Subcutaneous abdominal adipose tissue (tissue), 5 donors: ENCODE measurements around the gene BGN.

Experiments
- H3K27ac ChIP-seq: one replicate; pipeline ENCODE4 v1.7.0; 2013; ENCODE audit warnings: low read depth, mild to moderate bottlenecking, inconsistent platforms, low read length, moderate library complexity
- H3K27me3 ChIP-seq, 5 donors: one replicate each; pipeline ENCODE4 v1.7.0; 2013; ENCODE audit warnings: low read length in 5 of 5, inconsistent platforms in 1 of 5; ENCODE audit not compliant: control insufficient read depth in 5 of 5, insufficient read depth in 4 of 5
- H3K36me3 ChIP-seq, 5 donors: one replicate each; pipeline ENCODE4 v1.7.0; 2013; ENCODE audit warnings: low read length in 5 of 5; ENCODE audit not compliant: control insufficient read depth in 5 of 5, insufficient read depth in 5 of 5
- H3K4me1 ChIP-seq, 5 donors: one replicate each; pipeline ENCODE4 v1.7.0; 2013; ENCODE audit warnings: low read length in 5 of 5, mild to moderate bottlenecking in 3 of 5, moderate library complexity in 1 of 5; ENCODE audit not compliant: control insufficient read depth in 5 of 5, insufficient read depth in 5 of 5
- H3K4me3 ChIP-seq, 5 donors: one replicate each; pipeline ENCODE4 v1.7.0; 2013; ENCODE audit warnings: low read length in 5 of 5, low read depth in 1 of 5
- H3K9ac ChIP-seq, 5 donors: one replicate each; pipeline ENCODE4 v1.7.0; 2013; ENCODE audit warnings: low read length in 5 of 5, mild to moderate bottlenecking in 4 of 5, moderate library complexity in 3 of 5
- H3K9me3 ChIP-seq, 5 donors: one replicate each; pipeline ENCODE4 v1.7.0; 2013; ENCODE audit warnings: low read length in 5 of 5; ENCODE audit not compliant: control insufficient read depth in 5 of 5
- donor health status: healthy.
- donor health status: healthy.
- donor health status: healthy.
- donor health status: healthy.
- donor health status: healthy.

Gene BGN

GRCh38 chrX:153499876-153500275 is 5.1 kb downstream of the BGN start:
- H3K36me3 ChIP-seq = no peaks in the 10 kb centered on the region
- no peak overlapping the region for H3K9ac ChIP-seq
- peaks cover 0 to 4% (median 0%) of the 10 kb centered on the region in 5 donors for H3K9me3 ChIP-seq
- peaks cover 0 to 18% (median 7%) of the 10 kb centered on the region in 5 donors for H3K4me1 ChIP-seq
- H3K27me3 ChIP-seq = peaks cover 6 to 39% (median 34%) of the 10 kb centered on the region in 5 donors
- no peak overlapping the region for H3K4me3 ChIP-seq
- H3K27ac ChIP-seq = no peak overlapping the region

DNA sequence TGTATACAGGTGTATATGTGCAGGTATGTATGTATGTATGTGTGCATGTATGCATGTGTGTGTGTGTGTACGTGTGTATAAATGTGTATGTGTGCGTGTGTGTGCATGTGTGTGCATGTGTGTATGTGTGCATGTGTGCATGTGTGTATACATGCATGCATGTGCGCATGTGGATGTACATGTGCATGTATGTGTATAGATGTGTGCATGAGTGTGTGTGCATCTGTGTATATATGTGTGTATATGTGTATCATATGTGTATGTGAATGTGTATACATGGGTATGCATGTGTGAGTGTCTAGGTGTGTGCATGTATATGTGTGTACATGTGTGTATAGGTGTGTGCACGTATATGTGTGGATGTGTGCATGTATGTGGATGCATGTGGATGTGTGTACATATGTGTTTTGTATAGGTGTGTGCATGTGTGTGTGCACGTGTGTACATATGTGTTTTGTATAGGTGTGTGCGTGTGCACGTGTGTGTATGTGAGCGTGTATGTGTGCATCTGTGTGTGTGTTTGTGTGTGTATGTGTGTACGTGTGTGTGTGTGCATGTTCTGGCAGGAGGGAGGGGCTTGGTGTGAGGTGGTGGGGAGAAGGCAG is 6.0 kb downstream of the BGN start:
- H3K27ac ChIP-seq = no peak overlapping the region

DNA sequence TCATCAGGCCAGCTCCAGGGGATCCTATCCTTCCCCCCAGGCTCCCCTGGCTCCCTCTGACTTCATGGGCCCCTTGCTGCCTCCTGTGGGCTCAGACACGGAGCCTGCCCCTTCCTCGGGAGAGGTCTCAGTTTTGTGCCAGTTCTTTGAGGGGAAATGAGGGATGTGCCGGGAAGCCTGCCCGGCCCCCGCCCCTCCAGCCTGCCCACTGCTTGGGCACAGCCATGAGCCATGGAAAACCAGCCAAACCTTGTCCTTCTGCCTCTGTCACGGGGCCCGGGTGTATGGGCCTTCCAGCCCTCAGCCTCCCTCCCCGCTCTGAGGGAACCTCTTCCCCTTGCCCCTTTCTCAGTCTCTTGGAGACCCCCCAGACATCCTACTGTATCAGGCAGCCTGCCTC is 6.8 kb downstream of the BGN start:
- Histone ChIP-seq H3K4me1 (peaks cover 0 to 10% (median 6%) of the 10 kb centered on the region in 5 donors), H3K27ac (no peak overlapping the region), H3K9me3 (peaks cover 0 to 4% (median 0%) of the 10 kb centered on the region in 5 donors), H3K4me3 (no peak overlapping the region), H3K9ac (no peak overlapping the region), H3K27me3 (peaks cover under 1 to 26% (median 24%) of the 10 kb centered on the region in 5 donors), H3K36me3 (no peaks in the 10 kb centered on the region)

More for the DNA sequence above, 6.0 kb downstream of the BGN start:
- H3K4me1 ChIP-seq = peaks cover 0 to 10% (median 6%) of the 10 kb centered on the region in 5 donors
- H3K27me3 ChIP-seq = peaks cover 0 to 30% (median 28%) of the 10 kb centered on the region in 5 donors
- peaks cover 0 to 4% (median 0%) of the 10 kb centered on the region in 5 donors for H3K9me3 ChIP-seq
- no peak overlapping the region for H3K9ac ChIP-seq
- no peak overlapping the region for H3K4me3 ChIP-seq
- H3K36me3 ChIP-seq = no peaks in the 10 kb centered on the region

DNA sequence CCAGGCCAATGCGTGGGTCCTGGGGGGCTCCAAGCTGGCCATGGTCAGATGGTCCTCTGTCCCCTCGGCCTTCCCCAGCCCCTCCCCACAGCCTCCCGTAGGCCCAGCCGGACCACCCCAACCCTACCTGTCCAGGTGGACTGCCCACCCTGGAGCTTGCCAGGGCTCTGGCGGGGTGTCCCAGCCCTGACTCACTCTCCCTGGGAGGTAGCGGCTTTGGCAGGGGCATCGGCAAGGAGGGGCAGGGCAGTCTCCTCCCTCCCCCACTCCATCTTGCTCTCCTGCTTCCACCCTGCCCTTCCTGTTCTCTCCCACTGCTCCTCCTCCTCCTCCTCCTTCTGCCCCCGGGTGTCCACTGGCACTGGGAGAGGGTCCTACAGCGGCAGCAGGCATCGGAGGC is 7.4 kb downstream of the BGN start:
- Histone ChIP-seq H3K4me1 (peaks cover 0 to 10% (median 6%) of the 10 kb centered on the region in 5 donors), H3K36me3 (no peaks in the 10 kb centered on the region), H3K4me3 (no peak overlapping the region), H3K27ac (no peak overlapping the region), H3K9ac (no peak overlapping the region), H3K27me3 (peaks cover 4 to 28% (median 24%) of the 10 kb centered on the region in 5 donors), H3K9me3 (peaks cover 0 to 4% (median 0%) of the 10 kb centered on the region in 5 donors)

- no peak overlapping the region for H3K9ac ChIP-seq
- no peaks in the 10 kb centered on the region for H3K36me3 ChIP-seq
- H3K27me3 ChIP-seq = peaks cover 4 to 32% (median 25%) of the 10 kb centered on the region in 5 donors
- H3K27ac ChIP-seq = no peak overlapping the region
- peaks cover 0 to 10% (median 6%) of the 10 kb centered on the region in 5 donors for H3K4me1 ChIP-seq
- peaks cover 0 to 4% (median 0%) of the 10 kb centered on the region in 5 donors for H3K9me3 ChIP-seq
- no peak overlapping the region for H3K4me3 ChIP-seq
Measured at GRCh38 chrX:153502796-153503195, 8.0 kb downstream of the BGN start.

DNA sequence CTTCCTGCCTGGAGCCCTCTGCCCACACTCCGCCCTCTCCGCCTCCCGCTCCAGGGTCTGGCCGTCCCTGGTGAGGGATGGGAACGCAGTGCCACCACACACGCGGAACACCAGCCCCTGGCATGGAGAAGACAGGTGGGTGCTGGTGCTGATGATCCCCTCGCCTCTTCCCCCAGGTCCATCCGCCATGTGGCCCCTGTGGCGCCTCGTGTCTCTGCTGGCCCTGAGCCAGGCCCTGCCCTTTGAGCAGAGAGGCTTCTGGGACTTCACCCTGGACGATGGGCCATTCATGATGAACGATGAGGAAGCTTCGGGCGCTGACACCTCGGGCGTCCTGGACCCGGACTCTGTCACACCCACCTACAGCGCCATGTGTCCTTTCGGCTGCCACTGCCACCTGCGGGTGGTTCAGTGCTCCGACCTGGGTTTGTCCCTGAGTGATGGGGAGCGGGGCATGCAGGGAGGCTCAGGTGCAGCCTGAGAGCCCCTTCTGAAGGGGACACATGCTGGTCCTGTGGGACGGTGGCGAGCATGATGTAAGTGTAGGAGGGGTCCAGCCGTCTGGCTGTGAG is 9.8 kb downstream of the BGN start:
- Histone ChIP-seq H3K4me1 (peaks cover 0 to 6% (median 0%) of the 10 kb centered on the region in 5 donors), H3K36me3 (no peaks in the 10 kb centered on the region), H3K9me3 (peaks cover 0 to 4% (median 0%) of the 10 kb centered on the region in 5 donors), H3K4me3 (no peak overlapping the region), H3K27me3 (peaks cover 4 to 35% (median 30%) of the 10 kb centered on the region in 5 donors), H3K27ac (no peak overlapping the region), H3K9ac (no peak overlapping the region)

DNA sequence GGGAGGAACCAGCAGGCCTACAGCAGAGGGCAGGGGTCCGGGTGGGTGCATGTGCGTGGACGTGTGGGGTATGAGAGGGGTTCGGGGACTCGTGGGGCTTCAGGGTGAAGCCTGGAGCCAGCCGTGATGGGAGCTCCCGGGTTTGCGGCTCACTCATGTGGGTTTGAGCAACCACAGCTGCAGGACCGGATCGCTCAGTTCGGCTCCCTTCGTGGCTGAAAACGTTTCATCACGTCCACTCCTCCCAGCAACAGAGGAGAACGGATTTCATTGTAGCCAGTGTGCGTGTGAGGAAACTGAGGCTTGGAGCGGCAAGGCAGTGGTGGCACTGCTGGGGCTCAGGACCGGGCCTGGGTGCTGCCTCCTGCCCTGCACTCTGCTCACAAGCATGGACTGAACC is 10.6 kb downstream of the BGN start:
- no peaks in the 10 kb centered on the region for H3K4me1 ChIP-seq
- no peak overlapping the region for H3K4me3 ChIP-seq
- no peak overlapping the region for H3K9ac ChIP-seq
- H3K9me3 ChIP-seq = peaks cover 0 to 4% (median 0%) of the 10 kb centered on the region in 5 donors
- H3K36me3 ChIP-seq = no peaks in the 10 kb centered on the region
- peaks cover 10 to 41% (median 38%) of the 10 kb centered on the region in 5 donors for H3K27me3 ChIP-seq
- H3K27ac ChIP-seq = no peak overlapping the region

DNA sequence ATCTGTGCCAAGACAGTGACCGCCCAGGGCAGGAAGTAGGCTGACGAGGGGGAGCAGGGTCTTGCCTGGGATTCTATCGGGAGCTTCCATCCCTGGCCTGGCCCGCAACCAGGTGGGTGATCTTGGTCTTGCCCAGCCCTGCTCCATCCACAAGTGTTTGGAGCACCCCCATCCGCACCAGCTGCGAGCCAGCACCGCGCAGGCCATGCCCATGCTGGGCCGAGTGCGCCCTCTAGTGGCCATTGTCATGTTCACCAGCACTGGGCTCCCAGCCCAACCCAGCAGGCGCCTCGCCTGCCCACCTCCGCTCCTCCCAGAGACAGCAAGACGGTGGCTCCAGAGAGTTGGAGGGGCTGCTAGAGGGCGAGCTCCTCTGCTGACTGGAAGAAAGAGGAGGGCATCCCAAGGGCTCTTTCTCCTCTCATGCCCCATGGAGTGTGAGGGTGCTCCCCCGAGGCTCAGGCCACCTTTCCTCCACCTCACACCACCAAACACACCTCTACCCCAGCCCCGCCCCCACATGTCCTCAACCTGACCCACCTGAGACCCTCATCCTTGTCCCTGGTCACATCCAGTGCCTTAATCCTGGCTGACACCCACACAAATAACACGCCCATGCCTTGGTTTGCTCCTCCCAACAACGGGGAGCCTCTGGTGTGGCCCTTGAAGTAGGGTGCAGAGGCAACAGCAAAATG is 12.9 kb downstream of the BGN start:
- no peak overlapping the region for H3K9ac ChIP-seq
- H3K4me3 ChIP-seq = no peak overlapping the region
- no peaks in the 10 kb centered on the region for H3K9me3 ChIP-seq
- no peak overlapping the region for H3K27ac ChIP-seq
- H3K4me1 ChIP-seq = no peaks in the 10 kb centered on the region
- H3K36me3 ChIP-seq = no peaks in the 10 kb centered on the region
- peaks cover 10 to 53% (median 50%) of the 10 kb centered on the region in 5 donors for H3K27me3 ChIP-seq

GRCh38 chrX:153509592-153509991 is 14.8 kb downstream of the BGN start:
- H3K27me3 ChIP-seq = peaks cover 10 to 62% (median 49%) of the 10 kb centered on the region in 5 donors
- no peaks in the 10 kb centered on the region for H3K9me3 ChIP-seq
- no peak overlapping the region for H3K9ac ChIP-seq
- no peak overlapping the region for H3K4me3 ChIP-seq
- H3K4me1 ChIP-seq = no peaks in the 10 kb centered on the region
- no peaks in the 10 kb centered on the region for H3K36me3 ChIP-seq
- H3K27ac ChIP-seq = no peak overlapping the region

DNA sequence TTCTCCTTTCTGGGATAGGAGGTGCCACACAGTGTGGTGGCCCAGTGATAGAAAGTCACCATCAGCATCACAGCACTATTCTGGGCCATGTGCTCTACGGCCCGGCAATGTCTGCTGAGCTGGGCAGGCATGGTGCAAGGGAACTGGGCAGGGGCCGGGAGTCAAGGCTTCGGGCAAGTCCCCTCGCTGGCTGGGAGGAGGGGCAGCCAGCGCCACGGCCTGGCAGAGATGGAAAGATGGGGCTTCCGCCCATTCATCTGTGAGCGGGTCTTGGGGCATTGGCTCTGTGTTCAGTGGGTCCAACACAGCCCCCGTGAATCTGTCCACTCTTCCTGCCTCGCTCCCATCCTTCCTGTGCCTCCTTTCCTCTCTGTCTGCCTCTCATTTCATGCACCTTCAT is 15.6 kb downstream of the BGN start:
- Histone ChIP-seq H3K27me3 (peaks cover 14 to 65% (median 52%) of the 10 kb centered on the region in 5 donors), H3K36me3 (no peaks in the 10 kb centered on the region), H3K9ac (no peak overlapping the region), H3K4me3 (no peak overlapping the region), H3K4me1 (no peaks in the 10 kb centered on the region), H3K9me3 (no peaks in the 10 kb centered on the region), H3K27ac (no peak overlapping the region)
